NCI-H2196 (cell line): ENCODE measurements around the gene PARD3.
"Not testable (repeated sequence)": the region's sequence is repeated elsewhere in the genome, so short reads cannot be mapped to it uniquely, and the experiment has no call there.

Experiments used
- DNase-seq: peaks from one replicate; lab custom pipeline; 2025; ENCODE audit not compliant: unreplicated experiment; lab: John Stamatoyannopoulos, UW

Gene PARD3

DNA sequence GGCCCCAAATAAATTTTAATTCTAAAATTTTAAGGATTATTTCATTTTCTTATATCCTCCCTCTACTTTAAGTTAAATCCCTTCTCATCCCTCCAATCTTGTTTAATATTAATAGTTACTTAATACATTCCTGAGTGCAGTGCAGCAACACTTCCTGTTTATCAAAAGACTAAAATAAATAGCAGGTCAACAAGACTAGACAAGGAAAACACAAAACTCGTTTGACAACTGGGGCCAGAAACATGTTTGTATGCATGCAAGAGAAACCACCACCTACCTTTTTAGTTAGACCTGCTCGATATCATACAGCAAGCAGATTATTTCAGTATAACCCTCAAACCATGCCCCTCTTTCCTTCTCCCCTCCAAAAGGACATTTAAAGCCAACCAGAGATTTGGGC lies 95.8 kb downstream of the PARD3 start:
- DNase-seq = no peak

DNA sequence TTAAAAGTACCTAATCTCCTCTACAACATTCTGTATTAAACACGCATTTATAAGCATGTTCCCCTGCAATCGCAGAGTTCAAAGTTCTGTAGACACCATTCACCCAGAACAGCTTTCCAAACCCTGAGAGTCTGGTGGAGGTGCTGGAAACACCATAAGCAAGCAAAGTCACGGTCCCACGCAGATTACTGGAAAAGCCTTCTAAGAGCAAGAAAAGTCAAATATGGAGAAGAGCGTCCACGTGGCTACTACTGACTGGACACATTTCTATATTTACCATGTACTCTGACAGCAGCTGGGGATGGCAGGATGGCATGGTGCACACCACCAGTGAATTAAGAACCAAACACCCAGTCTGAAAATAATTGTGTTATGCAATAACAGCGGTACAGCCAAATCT lies 97.7 kb downstream of the PARD3 start:
- no peak for DNase-seq

- DNase-seq = no peak
Measured at GRCh38 chr10:34716958-34717357, 98.1 kb downstream of the PARD3 start.

DNA sequence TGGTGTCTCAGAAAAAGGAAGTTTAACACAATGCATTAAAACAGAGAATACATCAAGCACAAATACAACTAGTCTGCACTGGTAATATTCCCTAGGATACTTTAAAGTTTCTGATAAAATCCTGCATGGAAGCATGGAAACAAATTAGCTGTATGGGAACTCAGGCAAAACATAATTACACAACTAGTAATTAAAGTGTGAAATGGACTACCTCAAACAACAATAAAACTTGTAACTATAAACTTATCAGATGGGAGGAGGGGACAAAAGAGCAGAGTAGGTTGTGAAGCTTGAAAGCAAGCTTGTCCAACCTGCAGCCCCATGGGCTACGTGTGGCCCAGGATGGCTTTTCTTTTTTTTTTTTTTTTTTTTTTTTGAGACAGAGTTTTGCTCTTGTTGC lies 98.9 kb downstream of the PARD3 start:
- DNase-seq = no peak

GRCh38 chr10:34715511-34716187 lies 99.4 kb downstream of the PARD3 start:
- no peak for DNase-seq

DNA sequence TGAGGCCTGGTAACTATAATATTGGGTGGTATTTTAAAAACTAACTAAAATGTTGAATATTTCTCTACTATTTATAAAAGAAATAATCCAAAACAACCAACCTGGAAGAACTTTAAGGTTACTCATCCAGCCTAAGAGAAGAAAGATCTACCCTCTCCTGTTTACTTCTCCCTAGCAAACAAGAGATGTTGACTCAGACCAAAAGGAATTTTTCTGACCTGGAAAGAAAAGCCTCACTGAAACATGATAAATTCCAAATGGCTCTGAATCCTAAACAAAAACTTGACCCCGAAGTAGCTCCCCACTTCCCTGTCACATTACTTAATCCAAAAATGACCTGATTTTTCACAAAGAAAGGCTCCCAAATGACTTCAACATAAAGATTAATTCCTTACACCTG lies 101.2 kb downstream of the PARD3 start:
- DNase-seq = no peak

GRCh38 chr10:34711500-34711899 lies 103.6 kb downstream of the PARD3 start:
- no peak for DNase-seq

DNA sequence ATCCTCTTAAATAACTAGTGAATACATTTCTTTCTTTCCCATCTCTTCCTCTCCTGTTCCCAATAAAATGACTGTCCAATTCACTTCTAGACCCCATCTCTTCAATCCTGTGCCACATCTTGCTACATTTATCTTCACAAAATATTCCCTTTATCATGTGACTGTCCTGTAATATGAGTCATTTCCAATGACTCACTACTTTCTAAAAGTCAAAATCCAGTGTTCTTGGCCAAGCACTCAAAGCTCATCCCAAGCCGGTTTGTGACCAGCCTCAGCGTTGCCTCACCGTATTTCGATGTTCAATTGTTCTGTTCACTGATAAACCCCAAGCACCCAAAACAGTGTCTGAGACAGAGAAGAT lies 104.7 kb downstream of the PARD3 start:
- DNase-seq = no peak

DNA sequence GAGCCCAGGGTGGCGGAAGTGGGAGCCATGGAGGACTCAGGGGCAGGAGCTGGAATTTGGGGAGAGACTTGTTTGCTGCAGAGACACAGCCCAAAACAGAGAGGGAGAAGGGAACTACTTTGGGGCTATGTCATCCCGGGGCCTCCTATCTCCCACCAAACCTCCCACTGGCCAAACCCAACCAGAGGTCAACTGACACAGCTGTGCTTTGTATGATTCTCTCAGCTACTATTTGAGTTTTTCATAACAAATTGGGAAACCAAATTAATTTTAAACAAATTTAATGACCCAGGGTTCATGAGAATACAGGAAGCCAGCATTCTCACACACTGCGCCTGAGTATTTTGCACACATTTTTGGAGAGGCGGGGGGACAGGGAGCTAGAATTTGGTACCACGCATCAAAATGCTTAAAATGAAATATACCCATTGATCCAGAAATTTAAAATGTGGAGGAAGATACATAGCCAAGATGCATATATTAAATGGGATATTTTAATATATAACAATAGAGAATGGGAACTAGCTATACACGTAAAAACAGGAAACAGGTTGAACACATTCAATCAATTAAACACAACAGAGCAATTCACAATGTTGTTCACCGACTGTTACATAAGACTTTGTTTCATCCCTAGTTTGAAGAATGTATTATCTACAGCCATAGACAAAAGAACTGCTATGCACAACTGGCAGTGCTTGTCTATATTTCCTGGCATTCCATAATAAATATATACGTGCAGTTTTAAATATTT lies 105.3 kb downstream of the PARD3 start:
- no peak for DNase-seq

GRCh38 chr10:34707656-34708055 lies 107.4 kb downstream of the PARD3 start:
- DNase-seq = no peak

DNA sequence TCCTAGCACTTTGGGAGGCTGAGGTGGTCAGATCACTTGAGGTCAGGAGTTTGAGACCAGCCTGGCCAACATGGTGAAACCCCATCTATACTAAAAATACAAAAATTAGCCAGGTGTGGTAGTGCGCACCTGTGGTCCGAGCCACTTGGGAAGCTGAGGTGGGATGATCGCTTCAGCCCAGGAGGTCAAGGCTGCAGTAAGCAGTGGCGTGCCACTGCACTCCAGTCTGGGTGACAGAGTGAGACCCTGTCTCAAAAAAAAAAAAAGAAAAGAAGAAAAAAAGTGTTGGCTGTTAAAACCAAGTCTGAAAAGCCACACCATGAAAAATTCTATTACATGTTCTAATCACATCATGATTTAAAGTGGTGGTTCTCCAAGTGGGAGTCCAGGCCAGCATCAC lies 108.1 kb downstream of the PARD3 start:
- DNase-seq = not testable (repeated sequence)

GRCh38 chr10:34706147-34706546 lies 108.9 kb downstream of the PARD3 start:
- no peak for DNase-seq

- no peak for DNase-seq
Measured at GRCh38 chr10:34705563-34705962, 109.5 kb downstream of the PARD3 start.

DNA sequence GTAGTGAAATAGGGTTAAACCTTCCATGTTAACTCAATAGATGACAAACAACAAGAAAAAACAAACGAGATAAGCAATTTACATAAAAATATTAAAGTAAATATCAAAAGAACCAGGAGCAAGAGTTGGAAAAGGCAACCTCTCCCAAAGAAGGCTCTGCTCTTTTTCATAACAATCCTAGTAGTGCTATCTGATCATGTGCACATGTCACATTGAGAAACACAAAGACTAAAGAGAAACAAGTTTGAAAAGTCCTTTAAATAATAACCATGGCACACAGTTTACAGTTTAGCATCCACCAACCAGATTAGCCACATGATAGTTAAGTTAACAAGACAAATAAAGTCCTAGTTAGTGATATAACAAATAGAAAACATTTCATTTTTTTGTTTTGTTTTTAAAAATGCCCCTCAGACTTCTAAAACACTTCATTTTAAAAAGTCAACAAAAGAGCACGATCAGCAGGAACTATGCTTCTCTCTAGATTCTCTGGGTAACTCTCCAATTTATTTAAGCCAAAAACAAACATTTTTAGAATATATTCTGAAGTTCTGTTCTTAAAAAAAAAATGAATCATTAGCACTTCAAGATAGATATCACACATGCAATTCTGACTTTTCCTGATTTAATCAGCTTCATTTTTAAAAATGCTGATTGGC lies 110.4 kb downstream of the PARD3 start:
- no peak for DNase-seq

DNA sequence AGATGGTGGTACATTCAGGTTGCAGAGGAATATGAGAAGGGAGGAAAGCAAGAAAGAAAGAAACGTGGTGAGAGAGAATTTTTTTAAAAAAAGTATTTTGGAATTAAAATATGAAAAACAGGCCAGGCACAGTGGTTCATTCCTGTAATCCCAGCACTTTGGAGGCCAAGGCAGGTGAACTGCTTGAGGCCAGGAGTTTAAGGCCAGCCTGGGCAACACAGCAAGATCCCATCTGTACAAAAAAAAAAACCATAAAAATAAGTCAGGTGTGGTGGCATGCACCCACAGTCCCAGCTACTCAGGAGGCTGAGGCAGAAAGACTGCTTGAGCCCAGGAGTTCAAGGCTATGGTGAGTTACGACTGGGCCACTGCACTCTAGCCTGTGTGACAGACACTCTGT lies 112.1 kb downstream of the PARD3 start:
- no peak for DNase-seq

DNA sequence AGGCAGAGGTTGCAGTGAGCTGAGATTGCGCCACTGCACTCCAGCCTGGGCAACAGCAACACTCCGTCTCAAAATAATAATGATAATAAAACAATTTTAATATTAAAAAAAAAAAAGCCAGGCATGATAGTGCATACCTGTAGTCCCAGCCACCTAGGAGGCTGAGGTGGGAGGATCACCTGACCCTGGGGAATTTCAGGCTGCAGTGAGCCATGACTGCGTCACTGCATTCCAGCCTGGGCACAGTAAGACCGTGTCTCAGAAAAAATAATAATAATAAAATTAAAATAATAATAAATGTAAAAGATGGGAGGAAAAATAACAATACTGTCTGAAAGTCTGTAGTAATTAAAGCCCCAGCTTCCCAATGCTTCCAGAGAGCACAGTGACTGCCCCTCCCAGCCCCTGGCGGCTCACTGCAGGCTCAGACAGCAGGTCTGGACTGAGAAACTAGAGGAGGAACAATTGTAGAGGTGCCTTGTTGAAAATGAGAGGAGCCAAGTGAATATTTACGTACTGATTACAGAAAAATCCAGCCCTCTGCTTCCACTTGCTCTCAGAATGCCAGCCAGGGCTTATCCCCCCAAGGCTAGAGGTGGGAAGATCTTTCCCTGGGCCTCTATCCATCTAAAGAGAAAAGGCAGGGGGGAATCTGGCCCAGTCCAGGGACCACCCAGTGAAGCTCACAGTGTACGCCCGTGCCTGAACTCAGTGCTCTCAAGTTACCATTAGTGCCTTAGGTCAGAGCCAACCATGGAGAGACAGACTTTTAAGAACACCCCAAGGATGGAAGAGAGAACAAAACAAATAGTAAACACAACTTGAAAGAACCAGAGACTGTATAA lies 112.8 kb downstream of the PARD3 start:
- no peak for DNase-seq

DNA sequence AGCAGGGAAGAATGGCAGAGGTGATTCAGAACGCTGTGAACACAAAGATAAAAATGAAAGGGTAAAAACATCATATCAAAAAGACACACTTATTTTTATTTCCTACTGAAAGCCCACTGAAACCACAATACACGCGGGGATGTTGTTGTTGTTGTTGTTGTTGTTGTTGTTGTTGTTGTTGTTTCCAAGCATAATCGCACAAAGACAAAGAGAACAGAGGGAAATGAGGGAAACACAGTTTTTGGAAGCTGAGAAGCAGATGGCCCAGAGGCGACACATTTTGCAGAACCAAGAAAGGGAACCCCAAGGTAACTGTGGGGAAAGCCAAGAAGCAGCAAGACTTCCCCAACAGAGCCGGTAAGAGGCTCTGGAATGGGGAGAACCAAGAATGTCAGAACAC lies 113.9 kb downstream of the PARD3 start:
- DNase-seq = no peak

GRCh38 chr10:34700752-34701151 lies 114.3 kb downstream of the PARD3 start:
- not testable (repeated sequence) for DNase-seq

DNA sequence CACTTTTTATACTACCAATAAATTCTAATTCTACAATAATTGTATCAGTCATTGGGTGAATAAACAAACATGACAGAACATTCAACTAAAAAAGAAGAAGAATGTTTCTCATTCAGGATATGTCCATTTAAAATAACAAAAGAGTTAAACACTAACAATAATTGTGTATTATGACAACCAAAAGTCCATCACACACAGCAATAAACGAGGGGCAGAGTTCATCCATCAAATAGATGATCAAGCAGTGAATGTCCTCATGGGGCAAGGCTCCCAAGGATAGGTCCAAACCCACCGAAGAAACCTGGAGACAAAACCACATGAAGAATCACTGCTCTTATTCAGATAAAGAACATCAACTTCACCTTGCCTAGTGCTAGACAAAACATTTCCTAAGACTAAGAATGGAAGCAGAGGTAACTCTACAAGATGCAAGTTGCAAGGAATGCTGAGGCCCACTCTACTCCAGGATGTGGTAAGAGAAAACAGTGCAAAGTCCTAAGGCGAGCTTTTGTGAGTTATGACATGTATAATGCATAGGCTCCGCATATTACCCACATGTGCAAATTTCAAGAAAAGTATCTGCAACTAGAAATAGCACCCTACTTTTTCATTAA lies 115.1 kb downstream of the PARD3 start:
- DNase-seq = no peak

- DNase-seq = no peak
Measured at GRCh38 chr10:34698979-34699378, 116.1 kb downstream of the PARD3 start.

GRCh38 chr10:34698248-34698831 lies 116.8 kb downstream of the PARD3 start:
- DNase-seq = no peak
